ENCODE results near the gene C8A. TPM values are rescaled to one million over a fixed set of nuclear protein-coding genes. Genes with fewer than 3 reads are reported as not detected.

The C8A gene
- total and polyA plus RNA-seq, 2 donors (not counting 1 experiment from before 2014, with no cell fraction given) = not detected

DNA sequence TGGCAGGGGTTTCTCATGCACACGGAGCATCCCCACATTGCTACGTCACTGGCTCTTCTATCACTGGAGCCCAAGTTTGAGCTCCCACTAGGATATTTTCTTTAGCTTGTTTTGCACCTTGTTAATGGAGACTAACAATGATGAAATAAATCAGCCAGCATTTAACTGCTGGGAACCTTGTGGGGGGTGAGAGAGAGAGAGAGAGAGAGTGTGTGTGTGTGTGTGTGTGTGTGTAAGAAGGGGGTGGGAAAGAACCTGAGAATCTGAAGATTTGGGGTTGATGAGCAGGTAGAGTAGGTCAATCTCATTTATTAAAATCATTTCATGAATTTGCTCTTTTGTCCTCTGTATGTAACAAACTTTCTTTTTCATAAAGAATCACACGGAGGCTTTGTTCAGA is 110.6 kb downstream of the C8A start:
- Histone ChIP-seq H3K27ac (ENCODE audit: insufficient read depth, low read length) (no peak overlapping the region), H3K27me3 (ENCODE audit: control insufficient read depth, insufficient read depth, low read length) (no peaks in the 10 kb centered on the region), H3K79me2 (ENCODE audit: control insufficient read depth, insufficient read depth, low read length) (no peaks in the 10 kb centered on the region), H3K4me2 (ENCODE audit: extremely low read depth, insufficient read depth, low read length) (no peak overlapping the region), H3K4me1 (ENCODE audit: control insufficient read depth, extremely low read depth, insufficient read depth, low read length) (no peaks in the 10 kb centered on the region), H2AFZ (ENCODE audit: low read length) (no peak overlapping the region), H3K9ac (ENCODE audit: insufficient read depth, low read length) (no peak overlapping the region), H3K36me3 (ENCODE audit: control insufficient read depth, insufficient read depth, low read length) (no peaks in the 10 kb centered on the region), H3K4me3 (replicated peaks in 1 of 4; ENCODE audit: control extremely low read depth in 1 of 4, insufficient read depth in 1 of 4, low read depth in 3 of 4, low read length in 4 of 4) (no peak overlapping the region), H3K9me3 (ENCODE audit: control insufficient read depth, insufficient read depth, low read depth, low read length) (no peaks in the 10 kb centered on the region), H4K20me1 (ENCODE audit: control insufficient read depth, extremely low read depth, insufficient read depth, low read length) (no peaks in the 10 kb centered on the region)
- TF ChIP-seq EZH2 (IDR thresholded peaks at IDR 0.05; ENCODE audit: low read length, missing control alignments) = no peak
- TF ChIP-seq, protein P1, sequence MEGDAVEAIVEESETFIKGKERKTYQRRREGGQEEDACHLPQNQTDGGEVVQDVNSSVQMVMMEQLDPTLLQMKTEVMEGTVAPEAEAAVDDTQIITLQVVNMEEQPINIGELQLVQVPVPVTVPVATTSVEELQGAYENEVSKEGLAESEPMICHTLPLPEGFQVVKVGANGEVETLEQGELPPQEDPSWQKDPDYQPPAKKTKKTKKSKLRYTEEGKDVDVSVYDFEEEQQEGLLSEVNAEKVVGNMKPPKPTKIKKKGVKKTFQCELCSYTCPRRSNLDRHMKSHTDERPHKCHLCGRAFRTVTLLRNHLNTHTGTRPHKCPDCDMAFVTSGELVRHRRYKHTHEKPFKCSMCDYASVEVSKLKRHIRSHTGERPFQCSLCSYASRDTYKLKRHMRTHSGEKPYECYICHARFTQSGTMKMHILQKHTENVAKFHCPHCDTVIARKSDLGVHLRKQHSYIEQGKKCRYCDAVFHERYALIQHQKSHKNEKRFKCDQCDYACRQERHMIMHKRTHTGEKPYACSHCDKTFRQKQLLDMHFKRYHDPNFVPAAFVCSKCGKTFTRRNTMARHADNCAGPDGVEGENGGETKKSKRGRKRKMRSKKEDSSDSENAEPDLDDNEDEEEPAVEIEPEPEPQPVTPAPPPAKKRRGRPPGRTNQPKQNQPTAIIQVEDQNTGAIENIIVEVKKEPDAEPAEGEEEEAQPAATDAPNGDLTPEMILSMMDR (conservative IDR thresholded peaks at IDR 0.05 in 1 of 2, IDR thresholded peaks at IDR 0.05 in 1 of 2; ENCODE audit: low read depth in 1 of 2, low read length in 2 of 2) = no peak
- DNase-seq (ENCODE audit: low read depth in 2 of 2) = no peak

DNA sequence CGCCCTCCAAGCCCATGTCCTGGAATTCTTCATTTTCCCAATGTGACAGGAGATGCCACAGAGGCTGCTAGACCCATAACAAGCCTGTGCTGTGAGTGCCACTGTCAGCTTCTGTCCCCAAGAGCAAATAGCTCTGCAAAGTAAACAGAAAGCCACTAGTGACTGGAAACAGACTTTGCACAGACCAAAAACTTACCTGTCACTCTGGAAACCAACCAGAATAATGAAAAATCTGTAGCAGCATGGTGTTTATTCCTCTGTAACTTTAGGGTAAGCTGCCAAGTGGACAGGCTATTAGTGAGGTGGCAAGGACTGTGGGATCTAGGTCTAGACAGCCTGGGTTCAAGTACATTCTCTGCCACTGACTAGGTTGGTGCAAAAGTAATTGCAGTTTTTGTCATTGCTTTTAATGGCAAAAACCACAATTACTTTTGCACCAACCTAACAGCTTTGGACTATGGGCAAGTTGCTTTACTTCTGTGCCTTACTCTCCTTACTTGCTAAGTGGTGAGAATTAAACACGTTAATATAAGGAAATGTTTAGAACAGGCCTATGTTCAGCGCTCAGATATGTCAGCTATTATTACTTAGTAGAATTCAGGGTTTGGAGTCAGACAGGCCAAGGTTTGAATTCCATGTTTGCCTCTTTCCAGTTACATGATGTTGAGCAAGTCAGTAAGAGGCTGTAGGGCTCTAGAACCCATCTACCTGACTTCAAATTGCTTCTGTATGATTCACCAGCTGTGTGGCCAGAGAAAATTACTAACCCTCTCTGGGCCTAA is 111.5 kb downstream of the C8A start, which contains the start of gene C8B:
TSS of gene C8B (minus strand) at position 100 of the 782 bp plus-strand sequence. CDS start at position 33, 67 bp downstream.
- Histone ChIP-seq H3K36me3 (ENCODE audit: control insufficient read depth, insufficient read depth, low read length) (no peaks in the 10 kb centered on the region), H3K4me1 (ENCODE audit: control insufficient read depth, extremely low read depth, insufficient read depth, low read length) (no peaks in the 10 kb centered on the region), H3K4me3 (replicated peaks in 1 of 4; ENCODE audit: control extremely low read depth in 1 of 4, insufficient read depth in 1 of 4, low read depth in 3 of 4, low read length in 4 of 4) (no peak within 1 kb of the TSS), H2AFZ (ENCODE audit: low read length) (no peak within 1 kb of the TSS), H3K9me3 (ENCODE audit: control insufficient read depth, insufficient read depth, low read depth, low read length) (no peaks in the 10 kb centered on the region), H3K27me3 (ENCODE audit: control insufficient read depth, insufficient read depth, low read length) (no peaks in the 10 kb centered on the region), H4K20me1 (ENCODE audit: control insufficient read depth, extremely low read depth, insufficient read depth, low read length) (no peaks in the 10 kb centered on the region), H3K9ac (ENCODE audit: insufficient read depth, low read length) (no peak within 1 kb of the TSS), H3K4me2 (ENCODE audit: extremely low read depth, insufficient read depth, low read length) (no peak within 1 kb of the TSS), H3K27ac (ENCODE audit: insufficient read depth, low read length) (no peak within 1 kb of the TSS), H3K79me2 (ENCODE audit: control insufficient read depth, insufficient read depth, low read length) (no peaks in the 10 kb centered on the region)
- no peak for DNase-seq (ENCODE audit: low read depth in 2 of 2)
- TF ChIP-seq, protein P1 (conservative IDR thresholded peaks at IDR 0.05 in 1 of 2, IDR thresholded peaks at IDR 0.05 in 1 of 2; ENCODE audit: low read depth in 1 of 2, low read length in 2 of 2) = no peak
- TF ChIP-seq EZH2 (IDR thresholded peaks at IDR 0.05; ENCODE audit: low read length, missing control alignments) = no peak

GRCh38 chr1:56966698-56966999 is 112.1 kb downstream of the C8A start:
- TF ChIP-seq, protein P1 (conservative IDR thresholded peaks at IDR 0.05 in 1 of 2, IDR thresholded peaks at IDR 0.05 in 1 of 2; ENCODE audit: low read depth in 1 of 2, low read length in 2 of 2) = no peak
- TF ChIP-seq EZH2 (IDR thresholded peaks at IDR 0.05; ENCODE audit: low read length, missing control alignments) = no peak
- no peaks in the 10 kb centered on the region for H3K9me3 ChIP-seq (ENCODE audit: control insufficient read depth, insufficient read depth, low read depth, low read length)

More at GRCh38 chr1:56966698-56966999, 112.1 kb downstream of the C8A start:
- no peak overlapping the region for H3K9ac ChIP-seq (ENCODE audit: insufficient read depth, low read length)
- no peaks in the 10 kb centered on the region for H4K20me1 ChIP-seq (ENCODE audit: control insufficient read depth, extremely low read depth, insufficient read depth, low read length)
- no peak overlapping the region for H3K4me2 ChIP-seq (ENCODE audit: extremely low read depth, insufficient read depth, low read length)
- no peak overlapping the region for H3K27ac ChIP-seq (ENCODE audit: insufficient read depth, low read length)
- no peak for DNase-seq (ENCODE audit: low read depth in 2 of 2)
- no peak overlapping the region for H2AFZ ChIP-seq (ENCODE audit: low read length)
- H3K36me3 ChIP-seq (ENCODE audit: control insufficient read depth, insufficient read depth, low read length) = no peaks in the 10 kb centered on the region
- no peaks in the 10 kb centered on the region for H3K27me3 ChIP-seq (ENCODE audit: control insufficient read depth, insufficient read depth, low read length)
- no peaks in the 10 kb centered on the region for H3K4me1 ChIP-seq (ENCODE audit: control insufficient read depth, extremely low read depth, insufficient read depth, low read length)
- H3K4me3 ChIP-seq (replicated peaks in 1 of 4; ENCODE audit: control extremely low read depth in 1 of 4, insufficient read depth in 1 of 4, low read depth in 3 of 4, low read length in 4 of 4) = no peak overlapping the region
- H3K79me2 ChIP-seq (ENCODE audit: control insufficient read depth, insufficient read depth, low read length) = no peaks in the 10 kb centered on the region

Measured in fibroblast of lung (primary cell).